Kidney epithelial cell (primary cell): ENCODE measurements around the gene C13orf42. TPM values are rescaled to one million over a fixed set of nuclear protein-coding genes. Genes with fewer than 3 reads are reported as not detected.
"Not testable (repeated sequence)": the region's sequence is repeated elsewhere in the genome, so short reads cannot be mapped to it uniquely, and the experiment has no call there.

Experiments used
- DNase-seq: peaks from one replicate; pipeline ENCODE4 v3.0.0-alpha.2; 2010; ENCODE audit warnings: low read depth
- H3K27me3 ChIP-seq: 2 replicates; pipeline ENCODE4 v1.6.0; 2011; ENCODE audit warnings: low read length; ENCODE audit not compliant: control insufficient read depth, insufficient read depth
- H3K36me3 ChIP-seq: 2 replicates; pipeline ENCODE4 v1.5.1; 2011; ENCODE audit warnings: low read length; ENCODE audit not compliant: control insufficient read depth, insufficient read depth
- H3K4me3 ChIP-seq: 2 replicates; pipeline ENCODE4 v1.5.1; 2011; ENCODE audit warnings: low read depth, mild to moderate bottlenecking, control low read depth, low read length
- total RNA-seq: library from RNA; depleted of rRNA; stranded (reverse); fragments of >200 nt; gene quantifications from 2 replicates; pipeline ENCODE4 v1.2.3, GENCODE V29; 2015
- TF ChIP-seq, protein P1 (sequence below): IDR thresholded peaks from 2 replicates; pipeline ENCODE4 v1.5.1; 2011; ENCODE audit warnings: mild to moderate bottlenecking, moderate library complexity, low read length, control low read depth, inconsistent platforms; ENCODE audit not compliant: insufficient read depth, poor library complexity, severe bottlenecking

C13orf42 gene
- total RNA-seq, 1 donor from 2014 or later, result not detected

GRCh38 chr13:51101636-51102235, 9.3 kb downstream of the C13orf42 start:
- Histone ChIP-seq H3K36me3 (no peaks in the 10 kb centered on the region), H3K4me3 (no peak overlapping the region), H3K27me3 (no peaks in the 10 kb centered on the region)
- TF ChIP-seq, protein P1, sequence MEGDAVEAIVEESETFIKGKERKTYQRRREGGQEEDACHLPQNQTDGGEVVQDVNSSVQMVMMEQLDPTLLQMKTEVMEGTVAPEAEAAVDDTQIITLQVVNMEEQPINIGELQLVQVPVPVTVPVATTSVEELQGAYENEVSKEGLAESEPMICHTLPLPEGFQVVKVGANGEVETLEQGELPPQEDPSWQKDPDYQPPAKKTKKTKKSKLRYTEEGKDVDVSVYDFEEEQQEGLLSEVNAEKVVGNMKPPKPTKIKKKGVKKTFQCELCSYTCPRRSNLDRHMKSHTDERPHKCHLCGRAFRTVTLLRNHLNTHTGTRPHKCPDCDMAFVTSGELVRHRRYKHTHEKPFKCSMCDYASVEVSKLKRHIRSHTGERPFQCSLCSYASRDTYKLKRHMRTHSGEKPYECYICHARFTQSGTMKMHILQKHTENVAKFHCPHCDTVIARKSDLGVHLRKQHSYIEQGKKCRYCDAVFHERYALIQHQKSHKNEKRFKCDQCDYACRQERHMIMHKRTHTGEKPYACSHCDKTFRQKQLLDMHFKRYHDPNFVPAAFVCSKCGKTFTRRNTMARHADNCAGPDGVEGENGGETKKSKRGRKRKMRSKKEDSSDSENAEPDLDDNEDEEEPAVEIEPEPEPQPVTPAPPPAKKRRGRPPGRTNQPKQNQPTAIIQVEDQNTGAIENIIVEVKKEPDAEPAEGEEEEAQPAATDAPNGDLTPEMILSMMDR, result no peak
- DNase-seq, result no peak

- TF ChIP-seq, protein P1, result no peak
- Histone ChIP-seq H3K4me3 (no peak overlapping the region), H3K27me3 (no peaks in the 10 kb centered on the region), H3K36me3 (no peaks in the 10 kb centered on the region)
- no peak for DNase-seq
These were observed 13.6 kb downstream of the C13orf42 start for GRCh38 chr13:51097353-51098043.

- H3K4me3 ChIP-seq, result no peak overlapping the region
- TF ChIP-seq, protein P1, result no peak
These were observed 14.9 kb downstream of the C13orf42 start for GRCh38 chr13:51096131-51096530.

DNA sequence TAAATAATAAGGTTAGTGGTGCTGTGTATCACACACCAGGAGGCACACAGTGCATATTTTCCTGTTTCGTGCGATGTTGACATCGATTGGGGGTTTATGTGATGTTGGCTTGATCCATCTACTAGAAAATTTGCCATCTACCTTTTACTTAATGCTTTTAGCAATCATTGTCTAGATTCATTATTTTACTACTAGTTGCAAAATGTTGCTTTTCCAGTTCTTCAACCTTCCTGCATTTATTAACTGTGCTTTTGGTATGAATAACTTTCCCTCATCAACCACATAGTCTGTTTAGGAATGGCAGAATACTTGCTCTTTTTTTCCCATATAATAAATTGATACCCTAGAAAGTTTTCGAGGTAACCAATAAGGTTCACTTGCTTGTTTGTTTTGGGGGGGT, 17.5 kb downstream of the C13orf42 start:
- TF ChIP-seq, protein P1, result no peak
- no peak overlapping the region for H3K4me3 ChIP-seq
- no peak for DNase-seq

More at GRCh38 chr13:51096131-51096530, 14.9 kb downstream of the C13orf42 start:
- Histone ChIP-seq H3K36me3 (no peaks in the 10 kb centered on the region), H3K27me3 (no peaks in the 10 kb centered on the region)
- no peak for DNase-seq

DNA sequence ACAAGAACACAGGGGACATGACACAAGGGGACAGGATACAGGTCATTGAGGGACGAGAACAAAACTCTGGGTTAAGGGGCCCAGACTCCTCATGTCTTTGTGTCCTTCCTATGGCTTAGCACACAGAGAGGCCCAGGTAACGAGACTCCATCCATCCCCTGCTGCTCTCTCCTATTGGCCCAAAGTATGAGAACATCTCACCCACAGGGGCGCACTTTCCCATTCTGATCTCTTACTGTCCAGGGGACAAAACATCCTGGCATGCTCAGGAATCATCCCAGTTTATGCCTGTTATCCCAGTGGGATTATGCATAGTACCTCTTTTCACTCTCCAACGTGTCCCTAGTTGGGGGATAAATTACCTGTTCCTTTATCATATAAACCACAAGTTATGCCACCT, 19.2 kb downstream of the C13orf42 start:
- no peaks in the 10 kb centered on the region for H3K27me3 ChIP-seq
- H3K4me3 ChIP-seq, result no peak overlapping the region
- TF ChIP-seq, protein P1, result no peak
- no peaks in the 10 kb centered on the region for H3K36me3 ChIP-seq
- DNase-seq, result no peak

More for the DNA sequence above, 17.5 kb downstream of the C13orf42 start:
- H3K27me3 ChIP-seq, result no peaks in the 10 kb centered on the region
- no peaks in the 10 kb centered on the region for H3K36me3 ChIP-seq

DNA sequence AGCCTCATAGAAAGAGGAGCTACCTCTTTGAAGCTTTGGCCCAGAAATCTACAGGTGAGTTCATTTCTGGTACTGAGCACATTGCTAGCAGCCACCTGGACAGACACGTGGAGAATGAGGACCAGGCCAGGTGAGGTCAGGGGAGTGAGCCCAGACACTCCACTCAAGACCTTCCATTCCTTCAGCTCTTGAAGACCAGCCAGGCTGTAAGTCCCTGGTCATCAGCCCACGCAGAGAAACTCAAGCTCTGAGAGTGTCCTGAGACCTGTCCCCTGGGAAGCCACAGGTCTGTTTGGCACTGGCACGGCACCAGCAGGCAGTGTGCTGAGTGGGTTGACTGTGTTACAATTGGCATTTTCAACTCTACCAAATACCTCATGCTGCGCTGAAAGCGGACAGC, 27.4 kb downstream of the C13orf42 start:
- H3K4me3 ChIP-seq, result no peak overlapping the region
- TF ChIP-seq, protein P1, result no peak
- H3K27me3 ChIP-seq, result no peaks in the 10 kb centered on the region
- DNase-seq, result no peak
- H3K36me3 ChIP-seq, result no peaks in the 10 kb centered on the region

DNA sequence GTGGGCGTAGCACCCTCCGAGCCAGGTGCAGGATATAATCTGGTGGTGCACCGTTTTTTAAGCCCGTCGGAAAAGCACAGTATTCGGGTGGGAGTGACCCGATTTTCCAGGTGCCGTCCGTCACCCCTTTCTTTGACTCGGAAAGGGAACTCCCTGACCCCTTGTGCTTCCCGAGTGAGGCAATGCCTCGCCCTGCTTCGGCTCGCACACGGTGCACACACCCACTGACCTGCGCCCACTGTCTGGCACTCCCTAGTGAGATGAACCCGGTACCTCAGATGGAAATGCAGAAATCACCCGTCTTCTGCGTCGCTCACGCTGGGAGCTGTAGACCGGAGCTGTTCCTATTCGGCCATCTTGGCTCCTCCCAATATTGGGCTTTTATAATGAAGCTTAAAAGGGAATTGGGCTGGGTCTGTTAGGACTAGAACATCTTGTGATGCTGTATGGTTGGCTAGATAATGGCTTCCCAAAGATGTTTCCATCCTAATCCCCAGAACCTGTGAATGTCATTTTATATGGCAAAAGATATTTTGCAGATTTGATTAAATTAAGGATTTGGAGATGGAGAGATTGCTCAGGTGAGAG, 30.5 kb downstream of the C13orf42 start:
- not testable (repeated sequence) for H3K4me3 ChIP-seq, H3K27me3 ChIP-seq, DNase-seq, H3K36me3 ChIP-seq
